ENCODE data around the gene TMEM243. TPM values are rescaled to one million over a fixed set of nuclear protein-coding genes. Genes with fewer than 3 reads are reported as not detected.

The TMEM243 gene
- total and polyA plus RNA-seq, 2 experiments from 2014 or later: 47.7 to 49.4 TPM

DNA sequence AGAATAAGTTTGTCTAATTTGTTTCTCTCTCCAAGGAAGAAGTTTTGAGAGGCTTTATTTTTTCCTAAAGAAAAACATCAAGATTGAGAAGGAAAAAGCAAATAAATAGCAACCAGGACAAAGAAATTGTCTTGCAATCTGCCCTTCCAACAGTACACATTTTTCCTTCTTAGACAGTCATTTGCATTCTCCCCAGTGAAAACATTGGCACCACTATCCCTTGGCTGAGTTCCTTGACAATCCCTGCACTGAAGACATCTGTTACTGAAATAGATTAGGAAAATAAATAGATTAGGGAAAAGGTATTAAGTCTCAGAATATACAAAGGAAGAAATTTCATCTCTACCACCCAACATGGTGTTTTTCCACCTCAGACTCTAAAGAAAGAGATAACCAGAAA, 12.2 kb upstream of the TMEM243 start:
- no peak overlapping the region for H3K4me2 ChIP-seq
- no peaks in the 10 kb centered on the region for H3K79me2 ChIP-seq
- no peak overlapping the region for H3K27ac ChIP-seq
- no peaks in the 10 kb centered on the region for H3K4me1 ChIP-seq (ENCODE audit: insufficient read depth)
- H3K36me3 ChIP-seq (replicated peaks; ENCODE audit: insufficient read depth, low read depth): no peaks in the 10 kb centered on the region
- H3K9me2 ChIP-seq (replicated peaks; ENCODE audit: insufficient read depth): no peaks in the 10 kb centered on the region
- no peaks in the 10 kb centered on the region for H3K9me3 ChIP-seq (ENCODE audit: low read depth)
- H2AFZ ChIP-seq: no peak overlapping the region
- TF ChIP-seq EZH2phosphoT487 (IDR thresholded peaks at IDR 0.05; ENCODE audit: low read depth, severe bottlenecking, unreplicated experiment): no peak
- TF ChIP-seq, protein P1, sequence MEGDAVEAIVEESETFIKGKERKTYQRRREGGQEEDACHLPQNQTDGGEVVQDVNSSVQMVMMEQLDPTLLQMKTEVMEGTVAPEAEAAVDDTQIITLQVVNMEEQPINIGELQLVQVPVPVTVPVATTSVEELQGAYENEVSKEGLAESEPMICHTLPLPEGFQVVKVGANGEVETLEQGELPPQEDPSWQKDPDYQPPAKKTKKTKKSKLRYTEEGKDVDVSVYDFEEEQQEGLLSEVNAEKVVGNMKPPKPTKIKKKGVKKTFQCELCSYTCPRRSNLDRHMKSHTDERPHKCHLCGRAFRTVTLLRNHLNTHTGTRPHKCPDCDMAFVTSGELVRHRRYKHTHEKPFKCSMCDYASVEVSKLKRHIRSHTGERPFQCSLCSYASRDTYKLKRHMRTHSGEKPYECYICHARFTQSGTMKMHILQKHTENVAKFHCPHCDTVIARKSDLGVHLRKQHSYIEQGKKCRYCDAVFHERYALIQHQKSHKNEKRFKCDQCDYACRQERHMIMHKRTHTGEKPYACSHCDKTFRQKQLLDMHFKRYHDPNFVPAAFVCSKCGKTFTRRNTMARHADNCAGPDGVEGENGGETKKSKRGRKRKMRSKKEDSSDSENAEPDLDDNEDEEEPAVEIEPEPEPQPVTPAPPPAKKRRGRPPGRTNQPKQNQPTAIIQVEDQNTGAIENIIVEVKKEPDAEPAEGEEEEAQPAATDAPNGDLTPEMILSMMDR (IDR thresholded peaks at IDR 0.05; ENCODE audit: poor library complexity): no peak
- TF ChIP-seq EZH2 (IDR thresholded peaks at IDR 0.05; ENCODE audit: borderline replicate concordance): no peak
- H3K4me3 ChIP-seq: no peak overlapping the region
- no peak for DNase-seq (ENCODE audit: low spot score)
- H3K27me3 ChIP-seq: peaks cover 8% of the 10 kb centered on the region
- no peaks in the 10 kb centered on the region for H4K20me1 ChIP-seq (ENCODE audit: insufficient read depth, poor library complexity, severe bottlenecking)

DNA sequence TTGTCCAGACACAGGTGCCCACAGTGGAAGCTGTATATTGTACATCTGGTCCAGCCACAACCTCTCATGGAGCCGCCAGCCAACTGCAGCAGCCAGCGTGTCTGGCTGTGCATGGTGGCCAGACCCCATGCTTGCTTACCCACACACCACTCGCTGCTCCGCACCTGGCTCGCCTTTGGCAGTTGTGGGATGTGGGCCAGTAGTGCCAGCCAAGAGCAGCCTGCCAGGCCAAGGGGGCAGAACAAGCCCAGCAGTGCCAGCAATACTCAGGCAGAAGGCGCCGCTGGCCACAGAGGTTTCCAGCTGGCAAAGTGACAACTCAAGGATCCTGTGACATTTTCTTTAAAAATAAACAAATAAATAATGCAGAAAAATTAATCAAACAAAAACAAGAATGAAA, 11.7 kb upstream of the TMEM243 start:
- no peak overlapping the region for H3K4me3 ChIP-seq
- H4K20me1 ChIP-seq (ENCODE audit: insufficient read depth, poor library complexity, severe bottlenecking): no peaks in the 10 kb centered on the region
- no peak overlapping the region for H3K27ac ChIP-seq
- no peaks in the 10 kb centered on the region for H3K79me2 ChIP-seq
- no peak overlapping the region for H2AFZ ChIP-seq
- WGBS (ENCODE audit: low lambda C conversion rate, missing lambda C conversion rate): 91% methylated on average over 7 of the region's 7 CpGs
- no peak for TF ChIP-seq EZH2 (IDR thresholded peaks at IDR 0.05; ENCODE audit: borderline replicate concordance)
- H3K4me2 ChIP-seq: no peak overlapping the region
- H3K27me3 ChIP-seq: peaks cover 11% of the 10 kb centered on the region
- H3K4me1 ChIP-seq (ENCODE audit: insufficient read depth): no peaks in the 10 kb centered on the region
- no peaks in the 10 kb centered on the region for H3K9me2 ChIP-seq (replicated peaks; ENCODE audit: insufficient read depth)
- no peaks in the 10 kb centered on the region for H3K9me3 ChIP-seq (ENCODE audit: low read depth)
- DNase-seq (ENCODE audit: low spot score): no peak
- no peaks in the 10 kb centered on the region for H3K36me3 ChIP-seq (replicated peaks; ENCODE audit: insufficient read depth, low read depth)

DNA sequence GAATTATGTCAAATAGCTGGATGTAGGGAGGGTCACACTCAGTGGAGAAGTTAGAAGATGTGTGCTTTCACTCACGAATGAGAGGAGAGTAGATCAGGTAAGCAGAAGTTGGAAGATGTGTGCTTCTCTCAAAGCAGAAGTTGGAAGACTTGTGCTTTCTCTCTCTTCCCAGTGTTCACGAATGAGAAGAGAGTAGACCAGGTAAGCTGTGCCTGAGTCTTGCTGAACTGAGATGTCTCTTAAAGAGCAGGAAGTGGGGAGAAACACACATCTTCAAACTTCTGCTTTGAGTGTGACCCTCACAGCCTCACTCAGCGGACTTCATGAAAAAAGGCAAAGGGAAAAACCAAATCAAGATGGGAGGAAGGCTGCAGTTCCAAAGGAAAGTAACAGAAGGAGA, 7.0 kb upstream of the TMEM243 start:
- H4K20me1 ChIP-seq (ENCODE audit: insufficient read depth, poor library complexity, severe bottlenecking): no peaks in the 10 kb centered on the region
- TF ChIP-seq, protein P1 (IDR thresholded peaks at IDR 0.05; ENCODE audit: poor library complexity): no peak
- TF ChIP-seq EZH2 (IDR thresholded peaks at IDR 0.05; ENCODE audit: borderline replicate concordance) (no peak), EZH2phosphoT487 (IDR thresholded peaks at IDR 0.05; ENCODE audit: low read depth, severe bottlenecking, unreplicated experiment) (no peak)
- H2AFZ ChIP-seq: no peak overlapping the region
- H3K4me2 ChIP-seq: no peak overlapping the region
- WGBS (ENCODE audit: low lambda C conversion rate, missing lambda C conversion rate): 71% methylated on average over 3 of the region's 3 CpGs
- no peak for DNase-seq (ENCODE audit: low spot score)
- no peaks in the 10 kb centered on the region for H3K9me2 ChIP-seq (replicated peaks; ENCODE audit: insufficient read depth)
- H3K79me2 ChIP-seq: no peaks in the 10 kb centered on the region
- H3K36me3 ChIP-seq (replicated peaks; ENCODE audit: insufficient read depth, low read depth): no peaks in the 10 kb centered on the region
- peaks cover 43% of the 10 kb centered on the region for H3K27me3 ChIP-seq
- no peak overlapping the region for H3K4me3 ChIP-seq
- H3K9me3 ChIP-seq (ENCODE audit: low read depth): no peaks in the 10 kb centered on the region
- no peak overlapping the region for H3K27ac ChIP-seq
- H3K4me1 ChIP-seq (ENCODE audit: insufficient read depth): no peaks in the 10 kb centered on the region

DNA sequence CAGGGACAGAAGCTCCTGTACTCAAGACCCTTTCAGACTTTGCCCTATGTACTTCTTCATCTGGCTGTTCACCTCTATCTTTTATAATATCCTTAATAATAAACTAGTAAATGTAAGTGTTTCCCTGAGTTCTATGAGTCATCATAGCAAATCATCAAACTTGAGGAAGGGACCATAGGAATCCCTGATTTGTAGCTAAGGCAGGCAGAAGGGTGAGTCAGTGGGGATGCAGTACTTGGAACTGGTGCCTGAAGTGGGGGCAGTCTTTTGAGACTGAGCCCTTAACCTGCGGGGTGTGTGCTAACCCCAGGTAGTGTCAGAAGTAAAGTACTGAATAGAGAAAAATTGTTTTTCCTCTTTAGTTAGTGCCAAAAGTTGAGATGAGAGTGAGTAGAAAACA, 6.2 kb upstream of the TMEM243 start:
- H4K20me1 ChIP-seq (ENCODE audit: insufficient read depth, poor library complexity, severe bottlenecking): no peaks in the 10 kb centered on the region
- TF ChIP-seq EZH2 (IDR thresholded peaks at IDR 0.05; ENCODE audit: borderline replicate concordance) (no peak), EZH2phosphoT487 (IDR thresholded peaks at IDR 0.05; ENCODE audit: low read depth, severe bottlenecking, unreplicated experiment) (no peak)
- TF ChIP-seq, protein P1 (IDR thresholded peaks at IDR 0.05; ENCODE audit: poor library complexity): no peak
- H3K4me1 ChIP-seq (ENCODE audit: insufficient read depth): peaks cover 6% of the 10 kb centered on the region

More for the DNA sequence above, 6.2 kb upstream of the TMEM243 start:
- Histone ChIP-seq H3K9me3 (ENCODE audit: low read depth) (no peaks in the 10 kb centered on the region), H3K4me2 (no peak overlapping the region), H3K36me3 (replicated peaks; ENCODE audit: insufficient read depth, low read depth) (no peaks in the 10 kb centered on the region), H3K79me2 (no peaks in the 10 kb centered on the region), H3K27ac (no peak overlapping the region), H3K4me3 (no peak overlapping the region), H3K9me2 (replicated peaks; ENCODE audit: insufficient read depth) (no peaks in the 10 kb centered on the region), H2AFZ (no peak overlapping the region), H3K27me3 (peaks cover 45% of the 10 kb centered on the region)
- WGBS (ENCODE audit: low lambda C conversion rate, missing lambda C conversion rate): 69% methylated on average over 1 of the region's 1 CpG
- no peak for DNase-seq (ENCODE audit: low spot score)
